ENCODE data around the gene RPE. TPM values are rescaled to one million over a fixed set of nuclear protein-coding genes. Genes with fewer than 3 reads are reported as not detected.

Gene RPE
- total RNA-seq: 10 to 100 TPM; 10.7 to 29.8 (median 17.0) TPM
- polyA plus RNA-seq: 10 to 100 TPM in 1 of 2 donors, 1 to 10 TPM in 1; 5.8 to 19.0 TPM
- long read RNA-seq, donor 1, transcript RPE-202 (6 exons, 2,569 nt): major isoform, 12 of 20 reads
- long read RNA-seq, donor 1, transcript RPE-208 (7 exons, 1,128 nt): minor isoform, 5 of 20 reads
- long read RNA-seq, donor 1, partial matches to known transcripts: 0 of 20 reads
- long read RNA-seq, donor 1, other reads (novel, unspliced or antisense): 2 of 20 reads
- long read RNA-seq, donor 2, transcript RPE-202 (6 exons, 2,569 nt): major isoform, 52 of 72 reads
- long read RNA-seq, donor 2, partial matches to known transcripts: 2 of 72 reads
- long read RNA-seq, donor 2, other reads (novel, unspliced or antisense): 11 of 72 reads
- long read RNA-seq, donor 3, transcript RPE-202 (6 exons, 2,569 nt): major isoform, 16 of 23 reads
- long read RNA-seq, donor 3, partial matches to known transcripts: 0 of 23 reads
- long read RNA-seq, donor 3, other reads (novel, unspliced or antisense): 1 of 23 reads

DNA sequence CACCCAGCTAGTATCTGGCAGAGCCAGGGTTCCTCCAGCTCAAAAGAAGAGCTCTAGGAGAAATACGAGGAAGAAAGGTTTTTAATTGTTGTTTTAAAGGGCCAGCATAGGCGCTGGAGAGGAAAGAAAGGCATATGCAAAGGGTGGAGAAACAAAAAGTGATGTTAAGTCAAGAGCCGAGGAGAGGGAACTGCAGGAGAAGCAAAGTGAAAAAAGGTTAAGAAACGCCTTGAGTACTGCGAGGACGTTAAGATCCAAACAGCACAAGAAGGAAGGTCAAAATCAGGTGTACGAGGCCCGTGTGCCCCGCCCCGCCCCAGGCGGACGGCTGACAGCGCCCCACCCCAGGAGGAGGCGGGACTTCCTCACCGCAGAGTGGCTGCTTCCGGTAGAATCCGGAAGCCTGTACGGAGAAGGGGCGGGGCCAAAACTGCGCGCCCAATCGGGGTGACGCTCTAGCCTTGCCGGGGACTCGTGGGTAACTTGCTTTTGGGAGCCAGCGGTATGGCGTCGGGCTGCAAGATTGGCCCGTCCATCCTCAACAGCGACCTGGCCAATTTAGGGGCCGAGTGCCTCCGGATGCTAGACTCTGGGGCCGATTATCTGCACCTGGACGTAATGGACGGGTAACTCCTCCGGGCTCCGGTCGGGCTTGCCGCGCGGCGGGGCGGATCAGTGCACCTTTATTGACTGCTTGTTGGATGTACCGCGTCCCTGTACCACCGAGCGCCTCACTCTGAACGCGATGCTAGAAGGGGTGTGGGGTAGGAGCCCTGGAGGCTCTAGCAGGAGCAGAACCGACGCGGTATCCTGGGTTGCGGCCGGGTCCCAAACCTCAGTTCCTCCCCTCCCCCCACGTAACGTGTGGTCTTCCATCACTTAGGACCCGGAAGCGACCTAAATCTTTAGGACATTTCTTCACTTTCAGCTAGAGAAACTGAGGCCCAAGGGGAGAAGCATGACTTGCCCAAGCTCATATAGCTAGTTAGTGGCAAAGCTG, at the start of gene RPE:
RPE (plus strand) TSS at position 481 of the 1,000 bp plus-strand sequence; CDS start at position 505, 24 bp downstream.
- peak in 1 of 2 donors; percentile 56 for TF ChIP-seq POLR2A (IDR thresholded peaks at IDR 0.05)
- TF ChIP-seq, protein P1, sequence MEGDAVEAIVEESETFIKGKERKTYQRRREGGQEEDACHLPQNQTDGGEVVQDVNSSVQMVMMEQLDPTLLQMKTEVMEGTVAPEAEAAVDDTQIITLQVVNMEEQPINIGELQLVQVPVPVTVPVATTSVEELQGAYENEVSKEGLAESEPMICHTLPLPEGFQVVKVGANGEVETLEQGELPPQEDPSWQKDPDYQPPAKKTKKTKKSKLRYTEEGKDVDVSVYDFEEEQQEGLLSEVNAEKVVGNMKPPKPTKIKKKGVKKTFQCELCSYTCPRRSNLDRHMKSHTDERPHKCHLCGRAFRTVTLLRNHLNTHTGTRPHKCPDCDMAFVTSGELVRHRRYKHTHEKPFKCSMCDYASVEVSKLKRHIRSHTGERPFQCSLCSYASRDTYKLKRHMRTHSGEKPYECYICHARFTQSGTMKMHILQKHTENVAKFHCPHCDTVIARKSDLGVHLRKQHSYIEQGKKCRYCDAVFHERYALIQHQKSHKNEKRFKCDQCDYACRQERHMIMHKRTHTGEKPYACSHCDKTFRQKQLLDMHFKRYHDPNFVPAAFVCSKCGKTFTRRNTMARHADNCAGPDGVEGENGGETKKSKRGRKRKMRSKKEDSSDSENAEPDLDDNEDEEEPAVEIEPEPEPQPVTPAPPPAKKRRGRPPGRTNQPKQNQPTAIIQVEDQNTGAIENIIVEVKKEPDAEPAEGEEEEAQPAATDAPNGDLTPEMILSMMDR (IDR thresholded peaks at IDR 0.05): no peak

DNA sequence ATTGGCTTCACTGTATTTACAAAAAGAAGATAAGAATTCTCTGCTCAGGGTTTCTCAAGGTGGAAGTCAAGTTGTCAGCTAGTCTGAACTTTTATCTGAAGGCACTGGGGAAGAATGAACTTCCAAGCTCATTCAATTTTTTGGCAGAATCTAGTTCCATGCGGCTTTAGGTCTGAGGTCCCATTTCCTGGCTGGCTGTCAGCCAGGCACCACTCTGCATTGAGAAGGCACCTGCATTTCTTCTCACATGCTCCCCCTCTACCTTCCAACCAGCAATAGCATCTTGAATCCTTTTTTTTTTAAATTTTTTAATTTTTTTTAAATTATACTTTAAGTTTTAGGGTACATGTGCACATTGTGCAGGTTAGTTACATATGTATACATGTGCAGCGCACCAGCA, 46.2 kb upstream of the RPE start:
- no peaks in the 10 kb centered on the region for H3K9me3 ChIP-seq
- no peaks in the 10 kb centered on the region for H3K4me1 ChIP-seq
- WGBS, 4 donors: 66 to 78% (median 74%) methylated on average over 2 of the region's 2 CpGs
- H3K36me3 ChIP-seq: no peaks in the 10 kb centered on the region
- no peak overlapping the region for H3K27ac ChIP-seq
- peaks cover 0 to 5% (median 0%) of the 10 kb centered on the region in 9 donors for H3K27me3 ChIP-seq
- ATAC-seq: no peak
- DNase-seq: no peak
- intact Hi-C loops (cut with DNase I): loop anchor here in 4 of 10 donors (5.0 to 10.0 kb wide), 4 partner anchors 391 to 624 kb away; no protein-coding TSS in a partner anchor
- TF ChIP-seq, protein P1 (IDR thresholded peaks at IDR 0.05): no peak
- no peak for TF ChIP-seq POLR2A (IDR thresholded peaks at IDR 0.05)
- no peak overlapping the region for H3K4me3 ChIP-seq

More for the DNA sequence above, at the start of gene RPE:
- H3K27ac ChIP-seq: peak within 1 kb of the TSS; percentile 35 to 93 (median 85)
- intact Hi-C loops (cut with DNase I): loop anchor here in 8 of 10 donors (1.0 to 5.0 kb wide), 5 partner anchors 168 to 175 kb away; partner anchors contain the start of gene KANSL1L (in 6 of the 8)
- 0 to 1% (median 1%) methylated on average over 41 to 58 of the region's 58 CpGs for WGBS, 4 donors
- peak within 1 kb of the TSS; percentile 81 to 98 (median 92) for H3K4me3 ChIP-seq
- peaks cover 8 to 50% (median 31%) of the 10 kb centered on the region in 12 donors for H3K4me1 ChIP-seq
- H3K9me3 ChIP-seq: no peaks in the 10 kb centered on the region
- DNase-seq (peak; percentile 96 to 98 (median 97)), ATAC-seq (peak; percentile 100)
- peaks cover 0 to 9% (median 0%) of the 10 kb centered on the region in 9 donors for H3K36me3 ChIP-seq
- H3K27me3 ChIP-seq: no peaks in the 10 kb centered on the region

DNA sequence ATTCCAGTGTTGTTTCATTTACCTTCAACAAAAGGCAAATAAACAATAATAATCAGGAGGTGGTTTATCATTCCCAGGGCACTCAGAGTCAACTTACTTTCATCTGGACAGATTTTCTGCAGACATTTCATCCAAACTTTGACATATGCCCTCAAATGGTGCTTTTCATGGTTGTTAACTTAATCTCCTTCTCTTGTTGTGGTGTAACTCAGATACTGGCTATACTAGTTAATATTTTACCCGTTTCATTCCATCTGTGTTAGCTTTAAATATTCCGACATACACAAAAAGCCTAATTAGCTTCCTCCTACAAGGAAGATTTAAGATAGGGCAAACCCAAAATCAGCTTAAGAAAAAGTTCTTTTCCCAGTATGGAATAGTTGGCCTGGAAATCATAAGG, 44.4 kb upstream of the RPE start:
- H3K27me3 ChIP-seq: no peaks in the 10 kb centered on the region
- DNase-seq (no peak), ATAC-seq (no peak)
- intact Hi-C loops (cut with DNase I): loop anchor here in 4 of 10 donors (5.0 to 10.0 kb wide), 4 partner anchors 393 to 626 kb away; no protein-coding TSS in a partner anchor
- H3K4me3 ChIP-seq: no peak overlapping the region
- no peak overlapping the region for H3K27ac ChIP-seq
- TF ChIP-seq, protein P1 (IDR thresholded peaks at IDR 0.05): no peak
- TF ChIP-seq POLR2A (IDR thresholded peaks at IDR 0.05): no peak
- 84 to 93% (median 91%) methylated on average over 2 of the region's 2 CpGs for WGBS, 4 donors
- no peaks in the 10 kb centered on the region for H3K4me1 ChIP-seq
- H3K36me3 ChIP-seq: no peaks in the 10 kb centered on the region
- no peaks in the 10 kb centered on the region for H3K9me3 ChIP-seq
